RWPE2 (cell line): Measurements from ENCODE around the gene GOLGA1.
A peak's percentile ranks its signal among the peaks of the same experiment; 100 is the strongest.

Experiments
- ATAC-seq: fragments of 200-7000 bp; cut with Tn5 transposase; 3 replicates; pipeline ENCODE4 v1.9.1; 2021; ENCODE audit warnings: low read depth
- DNase-seq: peaks from one replicate; pipeline ENCODE4 v3.0.0-alpha.2; 2020; ENCODE audit warnings: low spot score
- H3K27ac ChIP-seq: fragments of 450-650 bp; 2 replicates; pipeline ENCODE4 v1.5.1; 2017; ENCODE audit warnings: mild to moderate bottlenecking; ENCODE audit not compliant: poor library complexity, severe bottlenecking
- H3K27me3 ChIP-seq: fragments of 250-450 bp; sonication (Bioruptor Pico); 2 replicates; pipeline ENCODE4 v1.5.1; 2021; ENCODE audit warnings: mild to moderate bottlenecking, moderate library complexity; ENCODE audit not compliant: insufficient read depth, poor library complexity, severe bottlenecking
- H3K36me3 ChIP-seq: fragments of 250-450 bp; sonication (Bioruptor Pico); 2 replicates; pipeline ENCODE4 v1.5.1; 2020; ENCODE audit warnings: low read depth, mild to moderate bottlenecking, moderate library complexity
- H3K4me1 ChIP-seq: fragments of 250-450 bp; sonication (Bioruptor Pico); 2 replicates; pipeline ENCODE4 v1.5.1; 2021; ENCODE audit warnings: mild to moderate bottlenecking, moderate library complexity; ENCODE audit not compliant: insufficient read depth, poor library complexity, severe bottlenecking
- H3K4me3 ChIP-seq: fragments of 250-450 bp; sonication (Bioruptor Pico); 2 replicates; pipeline ENCODE4 v1.5.1; 2021; ENCODE audit warnings: mild to moderate bottlenecking, moderate library complexity; ENCODE audit not compliant: severe bottlenecking
- H3K9me3 ChIP-seq: fragments of 250-450 bp; sonication (Bioruptor Pico); 2 replicates; pipeline ENCODE4 v1.5.1; 2021; ENCODE audit warnings: mild to moderate bottlenecking, moderate library complexity; ENCODE audit not compliant: severe bottlenecking
- CTCF ChIP-seq: fragments of 450-650 bp; IDR thresholded peaks from one replicate; pipeline ENCODE4 v1.5.1; 2017; ENCODE audit warnings: mild to moderate bottlenecking, moderate library complexity; ENCODE audit not compliant: poor library complexity, severe bottlenecking

The GOLGA1 gene

GRCh38 chr9:124949387-124949786 is 8.5 kb upstream of the GOLGA1 start:
- no peaks in the 10 kb centered on the region for H3K4me1 ChIP-seq
- ATAC-seq = no peak
- no peaks in the 10 kb centered on the region for H3K27me3 ChIP-seq
- DNase-seq = no peak
- no peak overlapping the region for H3K27ac ChIP-seq
- H3K4me3 ChIP-seq = no peak overlapping the region
- H3K9me3 ChIP-seq = no peaks in the 10 kb centered on the region
- no peak for TF ChIP-seq CTCF
- peaks cover 12% of the 10 kb centered on the region; the same call in 1 of the 2 replicates for H3K36me3 ChIP-seq

GRCh38 chr9:124947727-124948391 is 7.0 kb upstream of the GOLGA1 start:
- no peak for TF ChIP-seq CTCF
- H3K27me3 ChIP-seq = no peaks in the 10 kb centered on the region
- DNase-seq = no peak

GRCh38 chr9:124946167-124946566 is 5.3 kb upstream of the GOLGA1 start:
- Histone ChIP-seq H3K27ac (no peak overlapping the region), H3K4me1 (no peaks in the 10 kb centered on the region), H3K9me3 (no peaks in the 10 kb centered on the region), H3K4me3 (no peak overlapping the region), H3K27me3 (no peaks in the 10 kb centered on the region), H3K36me3 (no peaks in the 10 kb centered on the region)
- ATAC-seq (no peak), DNase-seq (no peak)
- TF ChIP-seq CTCF = no peak

More at GRCh38 chr9:124947727-124948391, 7.0 kb upstream of the GOLGA1 start:
- ATAC-seq = no peak
- Histone ChIP-seq H3K9me3 (no peaks in the 10 kb centered on the region), H3K36me3 (peaks cover 12% of the 10 kb centered on the region; the same call in 1 of the 2 replicates), H3K4me1 (no peaks in the 10 kb centered on the region), H3K4me3 (no peak overlapping the region), H3K27ac (no peak overlapping the region)

GRCh38 chr9:124941679-124942561 is 1.0 kb upstream of the GOLGA1 start:
- peak; percentile 61 for DNase-seq
- Histone ChIP-seq H3K27me3 (no peaks in the 10 kb centered on the region), H3K9me3 (no peaks in the 10 kb centered on the region), H3K27ac (peak overlapping the region; percentile 79), H3K36me3 (peaks cover 2% of the 10 kb centered on the region; the same call in 1 of the 2 replicates), H3K4me3 (peak overlapping the region; percentile 85), H3K4me1 (peaks cover 2% of the 10 kb centered on the region)
- ATAC-seq = peak; percentile 21
- TF ChIP-seq CTCF = no peak
